Endothelial cell of umbilical vein (primary cell): Measurements from ENCODE around the gene CCSER1. TPM values are rescaled to one million over a fixed set of nuclear protein-coding genes. Genes with fewer than 3 reads are reported as not detected.

Experiments used
- BruUV-seq: library from RNA; stranded (reverse); fragments of 400-500 nt; replicated peaks from 2 replicates; lab custom pipeline; 2021; lab: Mats Ljungman, UMichigan
- CTCF ChIA-PET: fragments of 300-600, 350-600 bp; sonication (Branson Sonifier 250); formaldehyde crosslinking; loops from one replicate; lab custom pipeline; 2021; ENCODE audit warnings: antibody characterized with exemption, inconsistent platforms; lab: Charles Lee
- POLR2A ChIA-PET: fragments of 300-600, 350-600 bp; sonication (Branson Sonifier 250); formaldehyde crosslinking; loops from one replicate; lab custom pipeline; 2021; ENCODE audit warnings: antibody characterized with exemption, inconsistent platforms; lab: Charles Lee
- DNase-seq: peaks from one replicate; pipeline ENCODE4 v3.0.0-alpha.2; 2011; ENCODE audit warnings: low read depth, low spot score
- FAIRE-seq: peaks from 2 replicates; lab custom pipeline; 2011; peaks lifted over from hg19 to GRCh38; lab: Jason Lieb, UNC
- H2AFZ ChIP-seq: 2 replicates; pipeline ENCODE4 v1.6.0; 2012; ENCODE audit warnings: low read depth, low read length, control low read depth, inconsistent platforms
- H3K27ac ChIP-seq: 2 replicates; pipeline ENCODE4 v1.5.1; 2011; ENCODE audit warnings: low read depth, mild to moderate bottlenecking, control low read depth, low read length, moderate library complexity; ENCODE audit not compliant: insufficient read depth
- H3K27me3 ChIP-seq, 2 experiments: 2 replicates each; pipeline versions ENCODE4 v1.6.0 to v1.6.1; 2011; ENCODE audit warnings: low read length in 2 of 2, mixed read lengths in 1 of 2; ENCODE audit not compliant: control insufficient read depth in 2 of 2, insufficient read depth in 2 of 2
- H3K36me3 ChIP-seq, 2 experiments: 2 replicates in 1 of 2; 3 replicates in 1 of 2; pipeline ENCODE4 v1.5.1; 2011; ENCODE audit warnings: low read length in 2 of 2, mild to moderate bottlenecking in 1 of 2, moderate library complexity in 1 of 2; ENCODE audit not compliant: control insufficient read depth in 2 of 2, insufficient read depth in 2 of 2; ENCODE audit errors: extremely low read depth in 1 of 2
- H3K4me1 ChIP-seq: 3 replicates; pipeline ENCODE4 v1.5.1; 2011; ENCODE audit warnings: mild to moderate bottlenecking, low read length; ENCODE audit not compliant: control insufficient read depth, insufficient read depth; ENCODE audit errors: extremely low read depth
- H3K4me2 ChIP-seq: 2 replicates; pipeline ENCODE4 v1.6.1; 2011; ENCODE audit warnings: low read length, control low read depth, mixed read lengths; ENCODE audit not compliant: insufficient read depth
- H3K4me3 ChIP-seq, 3 experiments: fragments of 200-600 bp in 1 of 3; sonication (generic), shearing (Covaris generic) in 1 of 3; replicated peaks in 1 of 3; 2 replicates each; pipeline ENCODE4 v1.5.1; 2011 to 2016; ENCODE audit warnings: control low read depth in 3 of 3, low read length in 3 of 3, mild to moderate bottlenecking in 2 of 3, inconsistent platforms in 1 of 3, low read depth in 1 of 3, moderate library complexity in 1 of 3; ENCODE audit not compliant: insufficient read depth in 1 of 3
- H3K79me2 ChIP-seq: 2 replicates; pipeline ENCODE4 v1.6.0; 2012; ENCODE audit warnings: low read length, inconsistent platforms; ENCODE audit not compliant: control insufficient read depth, insufficient read depth
- H3K9ac ChIP-seq: replicated peaks from 2 replicates; pipeline ENCODE3; 2011; ENCODE audit warnings: low read length, control low read depth; ENCODE audit not compliant: insufficient read depth; ENCODE audit errors: extremely low read depth
- H3K9me1 ChIP-seq: replicated peaks from 3 replicates; pipeline ENCODE4 v1.6.0; 2011; ENCODE audit warnings: mild to moderate bottlenecking, low read length; ENCODE audit not compliant: control insufficient read depth, insufficient read depth; ENCODE audit errors: extremely low read depth
- H3K9me3 ChIP-seq: replicated peaks from 2 replicates; pipeline ENCODE4 v1.5.1; 2012; ENCODE audit warnings: low read length, inconsistent platforms; ENCODE audit not compliant: control insufficient read depth, insufficient read depth
- H4K20me1 ChIP-seq: replicated peaks from 2 replicates; pipeline ENCODE3; 2011; ENCODE audit warnings: mild to moderate bottlenecking, low read length; ENCODE audit not compliant: control insufficient read depth, insufficient read depth; ENCODE audit errors: extremely low read depth
- EZH2 ChIP-seq: IDR thresholded peaks from 2 replicates; pipeline ENCODE4 v1.6.1; 2012; ENCODE audit warnings: borderline replicate concordance, low read depth, mild to moderate bottlenecking, moderate library complexity, low read length, inconsistent platforms; ENCODE audit not compliant: severe bottlenecking
- FOS ChIP-seq: IDR thresholded peaks from 2 replicates; pipeline ENCODE4 v1.6.1; 2011; ENCODE audit warnings: mild to moderate bottlenecking, low read length, moderate library complexity, borderline replicate concordance; ENCODE audit not compliant: insufficient read depth
- GATA2 ChIP-seq: IDR thresholded peaks from 2 replicates; pipeline ENCODE4 v1.7.0; 2011; ENCODE audit warnings: low read depth, mild to moderate bottlenecking, moderate library complexity, mixed read lengths, low read length; ENCODE audit not compliant: insufficient read length, insufficient read depth
- JUN ChIP-seq: IDR thresholded peaks from 2 replicates; pipeline ENCODE4 v1.6.1; 2011; ENCODE audit warnings: borderline replicate concordance, low read depth; ENCODE audit not compliant: insufficient read length, insufficient read depth
- MAX ChIP-seq: IDR thresholded peaks from 2 replicates; pipeline ENCODE4 v1.6.1; 2011; ENCODE audit not compliant: insufficient read depth, insufficient read length
- MYC ChIP-seq: IDR thresholded peaks from one replicate; pipeline ENCODE4 v1.6.1; 2011; ENCODE audit warnings: mild to moderate bottlenecking, low read depth, low read length
- POLR2A ChIP-seq: IDR thresholded peaks from 2 replicates; pipeline ENCODE4 v1.6.1; 2012; ENCODE audit warnings: low read depth, mild to moderate bottlenecking, control low read depth, low read length
- POLR2AphosphoS5 ChIP-seq: IDR thresholded peaks from 2 replicates; pipeline ENCODE4 v1.6.1; 2012; ENCODE audit warnings: low read depth, mild to moderate bottlenecking, control low read depth, low read length, moderate library complexity; ENCODE audit not compliant: insufficient read depth
- dilution Hi-C: fragments of 300-500 bp; cut with MboI; formaldehyde crosslinking; loops from one replicate; pipeline ENCODE4 v1.15.0; 2019; ENCODE audit warnings: low sequenced_read_pairs; ENCODE audit not compliant: extremely low pct_ligation_motif_present
- intact Hi-C: fragments of 100-400 bp; cut with micrococcal nuclease; formaldehyde crosslinking; loops from one replicate; pipeline ENCODE4 v1.10.0; 2022
- polyA plus RNA-seq, 4 experiments: library from polyadenylated mRNA; depleted of rRNA in 3 of 4; stranded (reverse) in 3 of 4; unstranded in 1 of 4; fragments of >200 nt; gene quantifications; 2 replicates each; pipeline versions ENCODE4 v1.2.1 to v1.2.3, GENCODE V29; 2011 to 2012; ENCODE audit warnings: missing spikeins in 1 of 4
- total RNA-seq: library from RNA; stranded (reverse); gene quantifications from 2 replicates; pipeline ENCODE4 v1.2.3, GENCODE V29; 2021
- TF ChIP-seq, protein P1 (sequence below), 2 donors: IDR thresholded peaks; 1 replicate in 1 of 2; 2 replicates in 1 of 2; pipeline ENCODE4 v1.5.1; 2011; ENCODE audit warnings: low read length in 2 of 2, mild to moderate bottlenecking in 2 of 2, moderate library complexity in 2 of 2, control low read depth in 1 of 2, inconsistent platforms in 1 of 2, low read depth in 1 of 2; ENCODE audit not compliant: insufficient read depth in 1 of 2; ENCODE audit errors: extremely low read depth in 1 of 2

The CCSER1 gene
- total and polyA plus RNA-seq, 2 donors (not counting 3 experiments of a cell fraction or from before 2014, with no cell fraction given): 0.11 to 1.8 TPM

- DNase-seq (no peak), FAIRE-seq (no peak)
- H3K79me2 ChIP-seq: no peaks in the 10 kb centered on the region
- no peaks in the 10 kb centered on the region for H3K27me3 ChIP-seq
- no peak for TF ChIP-seq POLR2A
- no peak for TF ChIP-seq JUN
- TF ChIP-seq GATA2: no peak
- TF ChIP-seq EZH2: no peak
- no peak for TF ChIP-seq POLR2AphosphoS5
- no peak for TF ChIP-seq FOS
- TF ChIP-seq, protein P1, sequence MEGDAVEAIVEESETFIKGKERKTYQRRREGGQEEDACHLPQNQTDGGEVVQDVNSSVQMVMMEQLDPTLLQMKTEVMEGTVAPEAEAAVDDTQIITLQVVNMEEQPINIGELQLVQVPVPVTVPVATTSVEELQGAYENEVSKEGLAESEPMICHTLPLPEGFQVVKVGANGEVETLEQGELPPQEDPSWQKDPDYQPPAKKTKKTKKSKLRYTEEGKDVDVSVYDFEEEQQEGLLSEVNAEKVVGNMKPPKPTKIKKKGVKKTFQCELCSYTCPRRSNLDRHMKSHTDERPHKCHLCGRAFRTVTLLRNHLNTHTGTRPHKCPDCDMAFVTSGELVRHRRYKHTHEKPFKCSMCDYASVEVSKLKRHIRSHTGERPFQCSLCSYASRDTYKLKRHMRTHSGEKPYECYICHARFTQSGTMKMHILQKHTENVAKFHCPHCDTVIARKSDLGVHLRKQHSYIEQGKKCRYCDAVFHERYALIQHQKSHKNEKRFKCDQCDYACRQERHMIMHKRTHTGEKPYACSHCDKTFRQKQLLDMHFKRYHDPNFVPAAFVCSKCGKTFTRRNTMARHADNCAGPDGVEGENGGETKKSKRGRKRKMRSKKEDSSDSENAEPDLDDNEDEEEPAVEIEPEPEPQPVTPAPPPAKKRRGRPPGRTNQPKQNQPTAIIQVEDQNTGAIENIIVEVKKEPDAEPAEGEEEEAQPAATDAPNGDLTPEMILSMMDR (IDR thresholded peaks at IDR 0.05; ENCODE audit: extremely low read depth in 1 of 2, insufficient read depth in 1 of 2, low read depth in 1 of 2, low read length in 2 of 2): no peak
- TF ChIP-seq MYC: no peak
- no peak for TF ChIP-seq MAX
- no peak overlapping the region for H3K27ac ChIP-seq
- no peak overlapping the region for H2AFZ ChIP-seq
- no peaks in the 10 kb centered on the region for H3K9me1 ChIP-seq
- POLR2A ChIA-PET: no interaction called here
- intact Hi-C loops (no loop called here), dilution Hi-C loops (no loop called here)
- no peaks in the 10 kb centered on the region for H3K4me1 ChIP-seq
- no peaks in the 10 kb centered on the region for H3K9me3 ChIP-seq
- no peak overlapping the region for H3K4me2 ChIP-seq
- CTCF ChIA-PET: no interaction called here
- no peak overlapping the region for H3K9ac ChIP-seq
- H3K4me3 ChIP-seq: no peak overlapping the region
- H3K36me3 ChIP-seq: no peaks in the 10 kb centered on the region
- BruUV-seq: no TSS peak
- H4K20me1 ChIP-seq: no peaks in the 10 kb centered on the region
Observed at GRCh38 chr4:91471280-91471679, 1344.1 kb downstream of the CCSER1 start.
